Measurements from ENCODE around the gene CDH26. TPM values are rescaled to one million over a fixed set of nuclear protein-coding genes. Genes with fewer than 3 reads are reported as not detected.

Gene CDH26
- total and polyA plus RNA-seq, 9 donors, result 0.12 to 0.84 (median 0.41) TPM

GRCh38 chr20:60008130-60008808 is 50.0 kb downstream of the CDH26 start:
- TF ChIP-seq CTCF (IDR thresholded peaks at IDR 0.05) (no peak), POLR2A (IDR thresholded peaks at IDR 0.05) (no peak), EP300 (IDR thresholded peaks at IDR 0.05) (no peak)
- Histone ChIP-seq H3K4me3 (no peak overlapping the region), H3K4me1 (ENCODE audit: insufficient read depth) (no peaks in the 10 kb centered on the region), H3K36me3 (no peaks in the 10 kb centered on the region), H3K27ac (no peak overlapping the region), H3K9me3 (no peaks in the 10 kb centered on the region), H3K27me3 (no peaks in the 10 kb centered on the region)
- WGBS, 3 donors, result 61 to 62% (median 62%) methylated on average over 3 of the region's 3 CpGs
- intact Hi-C loops (cut with DNase I), result no loop called here
- no peak for DNase-seq

GRCh38 chr20:60009318-60009717 is 51.1 kb downstream of the CDH26 start:
- TF ChIP-seq EP300 (IDR thresholded peaks at IDR 0.05) (no peak), CTCF (IDR thresholded peaks at IDR 0.05) (no peak), POLR2A (IDR thresholded peaks at IDR 0.05) (no peak)
- H3K9me3 ChIP-seq, result no peaks in the 10 kb centered on the region
- H3K27me3 ChIP-seq, result no peaks in the 10 kb centered on the region
- no peaks in the 10 kb centered on the region for H3K36me3 ChIP-seq
- WGBS, 3 donors, result 91 to 94% (median 94%) methylated on average over 13 of the region's 13 CpGs
- no peak for DNase-seq
- intact Hi-C loops (cut with DNase I), result no loop called here
- no peak overlapping the region for H3K27ac ChIP-seq
- no peak overlapping the region for H3K4me3 ChIP-seq
- H3K4me1 ChIP-seq (ENCODE audit: insufficient read depth), result no peaks in the 10 kb centered on the region

GRCh38 chr20:60009826-60010616 is 51.8 kb downstream of the CDH26 start:
- intact Hi-C loops (cut with DNase I), result no loop called here
- Histone ChIP-seq H3K4me1 (ENCODE audit: insufficient read depth) (no peaks in the 10 kb centered on the region), H3K27ac (no peak overlapping the region), H3K36me3 (no peaks in the 10 kb centered on the region), H3K27me3 (no peaks in the 10 kb centered on the region), H3K9me3 (no peaks in the 10 kb centered on the region), H3K4me3 (no peak overlapping the region)
- TF ChIP-seq CTCF (IDR thresholded peaks at IDR 0.05), result no peak
- no peak for TF ChIP-seq EP300 (IDR thresholded peaks at IDR 0.05)
- TF ChIP-seq POLR2A (IDR thresholded peaks at IDR 0.05), result no peak
- WGBS, 3 donors, result 81 to 88% (median 83%) methylated on average over 14 of the region's 14 CpGs
- no peak for DNase-seq

GRCh38 chr20:60010689-60011458 is 52.7 kb downstream of the CDH26 start:
- WGBS, 3 donors, result 64 to 71% (median 65%) methylated on average over 12 of the region's 12 CpGs
- Histone ChIP-seq H3K4me1 (ENCODE audit: insufficient read depth) (no peaks in the 10 kb centered on the region), H3K9me3 (no peaks in the 10 kb centered on the region), H3K27ac (no peak overlapping the region), H3K36me3 (no peaks in the 10 kb centered on the region), H3K27me3 (no peaks in the 10 kb centered on the region), H3K4me3 (no peak overlapping the region)
- no peak for DNase-seq
- TF ChIP-seq EP300 (IDR thresholded peaks at IDR 0.05), result no peak
- TF ChIP-seq CTCF (IDR thresholded peaks at IDR 0.05), result no peak
- TF ChIP-seq POLR2A (IDR thresholded peaks at IDR 0.05), result no peak
- intact Hi-C loops (cut with DNase I), result no loop called here

Measured in ovary (tissue), 9 donors.